Stomach (tissue), 9 donors: ENCODE data around the gene IGFN1. TPM values are rescaled to one million over a fixed set of nuclear protein-coding genes. Genes with fewer than 3 reads are reported as not detected.

ENCODE experiments used
- DNase-seq, 2 donors: peaks; one replicate each; pipeline versions ENCODE4 v3.0.0 to v3.0.0-alpha.2; 2013 to 2019
- H3K27ac ChIP-seq, 5 donors: fragments of 200-600 bp in 4 of 5; sonication (generic) in 4 of 5; one replicate each; pipeline ENCODE4 v1.5.1; 2013 to 2019; ENCODE audit warnings: mild to moderate bottlenecking in 1 of 5, moderate library complexity in 1 of 5
- H3K27me3 ChIP-seq, 3 donors: fragments of 200-600 bp; sonication (generic); one replicate each; pipeline ENCODE4 v1.5.1; 2017 to 2019; ENCODE audit warnings: mixed run types in 1 of 3
- H3K36me3 ChIP-seq, 4 donors: fragments of 200-600 bp; sonication (generic); 1 replicate in 3 of 4; 2 replicates in 1 of 4; pipeline ENCODE4 v1.5.1; 2016 to 2019
- H3K4me1 ChIP-seq, 4 donors: fragments of 200-600 bp; sonication (generic); one replicate each; pipeline ENCODE4 v1.5.1; 2016 to 2019
- H3K4me3 ChIP-seq, 4 donors: fragments of 200-600 bp; sonication (generic) in 3 of 4; one replicate each; pipeline ENCODE4 v1.5.1; 2016 to 2019; ENCODE audit warnings: mild to moderate bottlenecking in 1 of 4
- H3K9me3 ChIP-seq, 4 donors: fragments of 200-600 bp; sonication (generic); one replicate each; pipeline ENCODE4 v1.5.1; 2016 to 2019
- EP300 ChIP-seq: sonication (generic); formaldehyde crosslinking; IDR thresholded peaks from one replicate; pipeline ENCODE4 v1.6.1; 2017; ENCODE audit warnings: antibody characterized with exemption
- POLR2A ChIP-seq, 4 donors: fragments of 450-650 bp; IDR thresholded peaks; one replicate each; pipeline ENCODE4 v1.6.1; 2016; ENCODE audit warnings: antibody characterized with exemption in 4 of 4, control low read depth in 2 of 4, mild to moderate bottlenecking in 1 of 4, moderate library complexity in 1 of 4
- POLR2AphosphoS5 ChIP-seq, 3 donors: sonication (generic); formaldehyde crosslinking; IDR thresholded peaks; one replicate each; pipeline ENCODE4 v1.6.1; 2016; ENCODE audit warnings: antibody characterized with exemption in 3 of 3
- WGBS, 5 donors: extraction: QIAGEN DNeasy Blood & Tissue Kit in 3 of 5; methylation state at CpG; one replicate each; pipeline versions ENCODE4 v1.1.5 to v1.1.7; 2013 to 2018; 5-methylcytosine and 5-hydroxymethylcytosine counted together
- intact Hi-C: fragments of 100-400 bp; cut with DNase I; formaldehyde crosslinking; loops from one replicate; pipeline ENCODE4 v1.15.1; 2023; ENCODE audit warnings: low total_unique reads
- polyA plus RNA-seq, 3 donors: library from polyadenylated mRNA; stranded (reverse); fragments of 200-250 nt; gene quantifications; one replicate each; pipeline ENCODE4 v1.2.3, GENCODE V29; 2013
- total RNA-seq, 5 donors: library from RNA; depleted of rRNA; stranded (reverse); fragments of >200 nt; gene quantifications; one replicate each; pipeline versions ENCODE4 v1.1.0 to v1.2.3, GENCODE V29; 2014 to 2016
- TF ChIP-seq, protein P1 (sequence below), 7 experiments: fragments of 450-650 bp in 4 of 7; fragments of 200-600 bp in 3 of 7; sonication (generic) in 3 of 7; IDR thresholded peaks; one replicate each; pipeline ENCODE4 v1.5.1; 2016 to 2019; ENCODE audit warnings: antibody characterized with exemption in 7 of 7, control low read depth in 2 of 7, mild to moderate bottlenecking in 1 of 7
- donor health status: healthy with polysubstance abuse.
- donor health status: Bipolar disorder and iron deficiency.
- donor health status: healthy.

IGFN1 gene
- total and polyA plus RNA-seq, 8 donors, result under 0.01 to 0.55 (median 0.05) TPM; not detected in 3

DNA sequence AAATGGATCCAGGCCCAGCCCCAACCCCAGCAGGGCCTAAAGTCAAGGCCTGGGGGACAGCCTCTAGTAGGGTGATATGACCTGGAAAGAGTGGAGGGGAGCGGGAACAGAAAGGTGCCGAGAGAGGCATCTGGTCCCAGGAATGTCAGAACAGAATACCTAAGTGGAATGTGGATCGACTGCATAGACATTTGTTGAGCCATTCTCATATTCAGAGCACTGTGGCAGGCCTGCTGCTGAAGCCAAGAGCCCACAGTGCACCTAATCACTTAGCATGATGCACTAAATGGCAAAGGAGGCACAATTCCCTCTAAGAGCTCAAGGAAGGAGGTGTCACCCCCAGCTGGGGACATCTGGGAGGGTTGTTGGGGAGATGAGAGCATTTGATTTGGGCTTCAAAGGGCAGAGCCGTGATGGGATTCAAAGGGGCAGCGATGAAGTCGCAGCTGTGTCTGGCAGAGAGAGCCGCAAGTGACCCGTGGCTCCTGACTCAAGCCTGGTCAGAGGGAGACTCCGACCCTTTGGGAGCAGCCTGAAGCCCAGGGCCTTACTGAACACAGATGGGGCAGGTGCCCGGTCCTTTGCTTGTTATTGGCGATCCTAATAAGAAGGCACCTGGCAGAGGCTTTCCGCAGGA lies 84.1 kb downstream of the IGFN1 start:
- TF ChIP-seq, protein P1, sequence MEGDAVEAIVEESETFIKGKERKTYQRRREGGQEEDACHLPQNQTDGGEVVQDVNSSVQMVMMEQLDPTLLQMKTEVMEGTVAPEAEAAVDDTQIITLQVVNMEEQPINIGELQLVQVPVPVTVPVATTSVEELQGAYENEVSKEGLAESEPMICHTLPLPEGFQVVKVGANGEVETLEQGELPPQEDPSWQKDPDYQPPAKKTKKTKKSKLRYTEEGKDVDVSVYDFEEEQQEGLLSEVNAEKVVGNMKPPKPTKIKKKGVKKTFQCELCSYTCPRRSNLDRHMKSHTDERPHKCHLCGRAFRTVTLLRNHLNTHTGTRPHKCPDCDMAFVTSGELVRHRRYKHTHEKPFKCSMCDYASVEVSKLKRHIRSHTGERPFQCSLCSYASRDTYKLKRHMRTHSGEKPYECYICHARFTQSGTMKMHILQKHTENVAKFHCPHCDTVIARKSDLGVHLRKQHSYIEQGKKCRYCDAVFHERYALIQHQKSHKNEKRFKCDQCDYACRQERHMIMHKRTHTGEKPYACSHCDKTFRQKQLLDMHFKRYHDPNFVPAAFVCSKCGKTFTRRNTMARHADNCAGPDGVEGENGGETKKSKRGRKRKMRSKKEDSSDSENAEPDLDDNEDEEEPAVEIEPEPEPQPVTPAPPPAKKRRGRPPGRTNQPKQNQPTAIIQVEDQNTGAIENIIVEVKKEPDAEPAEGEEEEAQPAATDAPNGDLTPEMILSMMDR (IDR thresholded peaks at IDR 0.05), result no peak
- no peak for TF ChIP-seq POLR2A (IDR thresholded peaks at IDR 0.05)
- 71 to 86% (median 79%) methylated on average over 10 to 12 of the region's 12 CpGs for WGBS, 5 donors
- Histone ChIP-seq H3K4me1 (peaks cover 0 to 5% (median 0%) of the 10 kb centered on the region in 4 donors), H3K9me3 (no peaks in the 10 kb centered on the region), H3K27me3 (peaks cover 0 to 33% (median 0%) of the 10 kb centered on the region in 3 donors), H3K4me3 (no peak overlapping the region), H3K36me3 (no peaks in the 10 kb centered on the region), H3K27ac (peak overlapping the region in 1 of 5 donors; percentile 31)
- intact Hi-C loops, result no loop called here
- DNase-seq, result no peak

DNA sequence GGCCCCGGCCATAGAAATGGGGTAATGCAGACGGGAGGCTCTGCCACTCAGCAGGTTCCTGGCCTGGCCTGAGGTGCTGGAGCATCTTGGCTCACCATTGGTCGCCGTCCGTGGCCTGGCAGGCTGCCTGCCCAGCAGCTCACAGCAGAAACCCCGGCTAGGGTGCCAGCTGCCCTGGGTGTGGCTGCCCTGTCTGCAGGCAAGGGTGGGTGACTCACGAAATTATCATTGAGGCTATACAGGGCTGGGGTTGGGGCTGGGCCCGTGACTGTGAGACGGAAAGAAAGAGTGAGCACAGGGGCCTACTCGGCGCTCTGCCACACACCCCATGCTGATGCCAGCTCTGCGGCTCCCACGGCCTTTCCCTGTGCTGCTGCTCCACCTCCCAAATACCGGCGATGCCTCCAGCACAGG lies 84.6 kb downstream of the IGFN1 start:
- Histone ChIP-seq H3K4me1 (peaks cover 0 to 5% (median 0%) of the 10 kb centered on the region in 4 donors), H3K27me3 (peaks cover 0 to 34% (median 0%) of the 10 kb centered on the region in 3 donors), H3K9me3 (no peaks in the 10 kb centered on the region), H3K27ac (peak overlapping the region in 2 of 5 donors; percentile 12 to 62), H3K4me3 (no peak overlapping the region), H3K36me3 (no peaks in the 10 kb centered on the region)
- TF ChIP-seq EP300 (no peak), POLR2AphosphoS5 (IDR thresholded peaks at IDR 0.05) (peak in 2 of 3 donors; percentile 39 to 63)
- 28 to 53% (median 44%) methylated on average over 9 to 15 of the region's 15 CpGs for WGBS, 5 donors
- DNase-seq, result peak; percentile 67 to 87
- intact Hi-C loops, result no loop called here

DNA sequence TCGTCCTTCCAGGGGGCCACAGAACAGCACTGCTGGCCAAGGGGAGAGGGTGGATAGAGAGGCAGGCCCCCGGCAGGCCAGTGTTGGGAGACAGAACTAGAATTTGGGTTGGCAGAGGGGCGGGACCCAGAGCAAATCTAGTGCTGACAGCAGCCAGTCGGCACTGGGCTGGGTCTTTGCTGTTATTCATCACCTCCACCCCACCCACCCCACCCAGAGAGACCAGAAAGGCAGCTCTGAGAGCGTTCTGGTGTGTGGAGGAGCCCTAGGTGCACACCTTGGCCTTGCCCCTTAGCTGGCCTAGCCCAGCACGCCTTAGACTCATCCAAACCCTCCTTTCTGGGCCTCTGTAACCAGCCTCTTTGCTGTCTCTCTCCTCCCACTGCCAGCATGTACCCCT lies 86.3 kb downstream of the IGFN1 start:
- intact Hi-C loops, result no loop called here
- Histone ChIP-seq H3K9me3 (no peaks in the 10 kb centered on the region), H3K36me3 (no peaks in the 10 kb centered on the region), H3K4me1 (peaks cover 0 to 5% (median 0%) of the 10 kb centered on the region in 4 donors), H3K27me3 (peaks cover 0 to 50% (median 6%) of the 10 kb centered on the region in 3 donors), H3K4me3 (no peak overlapping the region), H3K27ac (no peak overlapping the region)
- TF ChIP-seq EP300 (no peak), POLR2AphosphoS5 (IDR thresholded peaks at IDR 0.05) (no peak), POLR2A (IDR thresholded peaks at IDR 0.05) (no peak)
- TF ChIP-seq, protein P1 (IDR thresholded peaks at IDR 0.05), result no peak
- no peak for DNase-seq
- WGBS, 5 donors, result 60 to 75% (median 69%) methylated on average over 5 to 6 of the region's 6 CpGs

DNA sequence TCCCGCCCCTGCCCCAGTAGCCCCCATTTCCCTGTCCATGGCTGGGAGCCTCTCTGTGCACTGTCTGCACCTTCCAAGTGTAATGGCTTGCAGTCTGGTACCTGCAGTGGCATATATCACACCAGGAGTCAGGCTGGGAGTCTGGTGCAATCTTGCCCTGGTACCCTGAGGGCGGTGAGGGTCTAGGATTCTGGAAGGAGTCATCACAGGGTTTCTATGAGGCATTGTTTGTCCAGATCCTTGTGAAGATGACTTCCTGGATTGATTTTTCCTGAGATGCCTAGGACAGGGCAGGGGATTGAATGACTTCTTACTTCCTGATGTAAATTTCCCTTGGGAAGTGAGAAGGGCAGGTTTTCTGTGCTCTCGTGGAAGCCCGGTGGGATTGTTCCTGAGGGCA lies 86.8 kb downstream of the IGFN1 start:
- TF ChIP-seq EP300 (no peak), POLR2AphosphoS5 (IDR thresholded peaks at IDR 0.05) (no peak), POLR2A (IDR thresholded peaks at IDR 0.05) (no peak)
- TF ChIP-seq, protein P1 (IDR thresholded peaks at IDR 0.05), result no peak
- DNase-seq, result no peak
- no peaks in the 10 kb centered on the region for H3K9me3 ChIP-seq
- H3K4me1 ChIP-seq, result peaks cover 0 to 5% (median 0%) of the 10 kb centered on the region in 4 donors
- H3K27me3 ChIP-seq, result peaks cover 0 to 56% (median 8%) of the 10 kb centered on the region in 3 donors
- no peak overlapping the region for H3K27ac ChIP-seq
- 78 to 94% (median 83%) methylated on average over 4 of the region's 4 CpGs for WGBS, 5 donors
- intact Hi-C loops, result no loop called here
- no peak overlapping the region for H3K4me3 ChIP-seq
- H3K36me3 ChIP-seq, result no peaks in the 10 kb centered on the region

Other genes starting within 250 kb of the IGFN1 start
- gene KIF21B, start 167.1 kb upstream of the IGFN1 start, total RNA-seq, result 1 to 10 TPM; 2.0 to 8.8 (median 3.2) TPM
- gene KIF21B, start 167.1 kb upstream of the IGFN1 start, polyA plus RNA-seq, result under 1 TPM; 0.30 to 0.68 (median 0.31) TPM
- under 1 TPM in 2 of 5 donors, not detected in 3; under 0.01 to 0.18 TPM for gene CACNA1S, start 78.4 kb upstream of the IGFN1 start, total RNA-seq
- gene CACNA1S, start 78.4 kb upstream of the IGFN1 start, polyA plus RNA-seq, result not detected
- under 1 TPM in 1 of 5 donors, not detected in 4; 0.18 TPM for gene ASCL5, start 63.6 kb upstream of the IGFN1 start, total RNA-seq
- gene ASCL5, start 63.6 kb upstream of the IGFN1 start, polyA plus RNA-seq, result under 1 TPM in 2 of 3 donors, not detected in 1; 0.10 to 0.19 TPM
- 10 to 100 TPM; 21.7 to 51.8 (median 47.8) TPM for gene TMEM9, start 36.4 kb upstream of the IGFN1 start, total RNA-seq
- 10 to 100 TPM; 22.0 to 53.8 (median 48.1) TPM for gene TMEM9, start 36.4 kb upstream of the IGFN1 start, polyA plus RNA-seq
- 1 to 10 TPM in 1 of 5 donors, under 1 TPM in 3, not detected in 1; under 0.01 to 3.5 (median 0.40) TPM for gene PKP1, start 92.7 kb downstream of the IGFN1 start, total RNA-seq
- gene PKP1, start 92.7 kb downstream of the IGFN1 start, polyA plus RNA-seq, result 10 to 100 TPM in 1 of 3 donors, under 1 TPM in 1, not detected in 1; 0.12 to 42.2 TPM
- 1 to 10 TPM in 1 of 5 donors, not detected in 4; 1.5 TPM for gene TNNT2, start 186.9 kb downstream of the IGFN1 start, total RNA-seq
- gene TNNT2, start 186.9 kb downstream of the IGFN1 start, polyA plus RNA-seq, result 10 to 100 TPM in 1 of 3 donors, 1 to 10 TPM in 2; 6.4 to 12.0 (median 7.0) TPM
- gene LAD1, start 208.5 kb downstream of the IGFN1 start, total RNA-seq, result 100 to 1,000 TPM in 1 of 5 donors, 10 to 100 TPM in 4; 23.7 to 151 (median 46.6) TPM
- 10 to 100 TPM; 50.4 to 74.4 (median 51.4) TPM for gene LAD1, start 208.5 kb downstream of the IGFN1 start, polyA plus RNA-seq
- gene TNNI1, start 230.9 kb downstream of the IGFN1 start, total RNA-seq, result not detected
- gene TNNI1, start 230.9 kb downstream of the IGFN1 start, polyA plus RNA-seq, result 1 to 10 TPM in 1 of 3 donors, under 1 TPM in 1, not detected in 1; 0.33 to 6.1 TPM